CD4-positive, alpha-beta T cell (primary cell): ENCODE data around the gene PDLIM1. TPM values are rescaled to one million over a fixed set of nuclear protein-coding genes. Genes with fewer than 3 reads are reported as not detected.

ENCODE experiments used
- ATAC-seq: fragments of 200-7000 bp; cut with Tn5 transposase; one replicate; pipeline ENCODE4 v1.10.0; 2022; ENCODE audit warnings: mild to moderate bottlenecking; ENCODE audit not compliant: poor library complexity
- CTCF ChIA-PET: fragments of 350-600 bp; sonication (Branson Sonifier 250); formaldehyde crosslinking; loops from one replicate; lab custom pipeline; 2021; ENCODE audit warnings: antibody characterized with exemption, inconsistent platforms; lab: Charles Lee
- POLR2A ChIA-PET: fragments of 350-600 bp; sonication (Branson Sonifier 250); formaldehyde crosslinking; loops from one replicate; lab custom pipeline; 2021; ENCODE audit warnings: antibody characterized with exemption, inconsistent platforms; lab: Charles Lee
- DNase-seq, 14 experiments: peaks; one replicate each; pipeline ENCODE4 v3.0.0-alpha.2; 2013 to 2020; ENCODE audit warnings: mixed read lengths in 2 of 14
- H3K27ac ChIP-seq, 2 donors: one replicate each; pipeline versions ENCODE4 v1.5.1 to v1.7.0; 2013; ENCODE audit warnings: low read length in 2 of 2, low read depth in 1 of 2, mild to moderate bottlenecking in 1 of 2
- H3K27me3 ChIP-seq, 2 experiments: 1 replicate in 1 of 2; 2 replicates in 1 of 2; pipeline versions ENCODE4 v1.6.1 to v1.7.0; 2013; ENCODE audit warnings: low read length in 2 of 2, control low read depth in 1 of 2, mild to moderate bottlenecking in 1 of 2, moderate library complexity in 1 of 2; ENCODE audit not compliant: insufficient read depth in 2 of 2, control insufficient read depth in 1 of 2
- H3K36me3 ChIP-seq: one replicate; pipeline ENCODE4 v1.6.1; 2013; ENCODE audit warnings: low read length, control low read depth; ENCODE audit not compliant: insufficient read depth
- H3K4me1 ChIP-seq: one replicate; pipeline ENCODE4 v1.6.1; 2013; ENCODE audit warnings: low read length, control low read depth; ENCODE audit not compliant: insufficient read depth
- H3K4me3 ChIP-seq: one replicate; pipeline ENCODE4 v1.5.1; 2013; ENCODE audit warnings: mild to moderate bottlenecking, low read length, moderate library complexity
- H3K9me3 ChIP-seq, 2 experiments: 1 replicate in 1 of 2; 2 replicates in 1 of 2; pipeline versions ENCODE4 v1.6.1 to v1.7.0; 2013; ENCODE audit warnings: low read length in 2 of 2, mild to moderate bottlenecking in 2 of 2, control low read depth in 1 of 2, moderate library complexity in 1 of 2; ENCODE audit not compliant: control insufficient read depth in 1 of 2, insufficient read depth in 1 of 2
- H3K27ac Mint-ChIP-seq: one replicate; pipeline ENCODE4 v1.8.0; 2020; ENCODE audit warnings: mixed read lengths
- H3K27me3 Mint-ChIP-seq: one replicate; pipeline ENCODE4 v1.8.0; 2021; ENCODE audit warnings: mixed read lengths
- H3K36me3 Mint-ChIP-seq: one replicate; pipeline ENCODE4 v1.8.0; 2021; ENCODE audit warnings: low read depth, mixed read lengths
- H3K4me1 Mint-ChIP-seq: one replicate; pipeline ENCODE4 v1.8.0; 2021; ENCODE audit warnings: low read depth, mixed read lengths
- H3K4me3 Mint-ChIP-seq: one replicate; pipeline ENCODE4 v1.8.0; 2020; ENCODE audit warnings: mild to moderate bottlenecking, mixed read lengths
- H3K9me3 Mint-ChIP-seq: one replicate; pipeline ENCODE4 v1.8.0; 2020; ENCODE audit warnings: mixed read lengths
- intact Hi-C, 2 experiments: fragments of 100-400 bp; cut with DNase I in 1 of 2; cut with micrococcal nuclease in 1 of 2; formaldehyde crosslinking; loops; one replicate each; pipeline versions ENCODE4 v1.15.1 to v1.9.0; 2023 to 2025; cut with DNase I, micrococcal nuclease
- total RNA-seq, 174 experiments: library from RNA in 2 of 174; stranded (reverse) in 2 of 174; gene quantifications; one replicate each; pipeline ENCODE4 v1.2.3 and lab custom pipeline; 2021 to 2026
- TF ChIP-seq, protein P1 (sequence below): fragments of 200-600 bp; IDR thresholded peaks from one replicate; pipeline ENCODE4 v1.8.0; 2022; ENCODE audit warnings: antibody characterized with exemption, mild to moderate bottlenecking

Gene PDLIM1
- total RNA-seq, 2 experiments from 2014 or later: 0.41 to 0.75 TPM

- Histone ChIP-seq H3K4me3 (no peak overlapping the region), H3K27me3 (peaks cover 0 to 4% of the 10 kb centered on the region in 2 experiments), H3K9me3 (peaks cover 0 to 13% of the 10 kb centered on the region in 2 experiments), H3K36me3 (no peaks in the 10 kb centered on the region), H3K27ac (no peak overlapping the region), H3K4me1 (no peaks in the 10 kb centered on the region)
- TF ChIP-seq, protein P1, sequence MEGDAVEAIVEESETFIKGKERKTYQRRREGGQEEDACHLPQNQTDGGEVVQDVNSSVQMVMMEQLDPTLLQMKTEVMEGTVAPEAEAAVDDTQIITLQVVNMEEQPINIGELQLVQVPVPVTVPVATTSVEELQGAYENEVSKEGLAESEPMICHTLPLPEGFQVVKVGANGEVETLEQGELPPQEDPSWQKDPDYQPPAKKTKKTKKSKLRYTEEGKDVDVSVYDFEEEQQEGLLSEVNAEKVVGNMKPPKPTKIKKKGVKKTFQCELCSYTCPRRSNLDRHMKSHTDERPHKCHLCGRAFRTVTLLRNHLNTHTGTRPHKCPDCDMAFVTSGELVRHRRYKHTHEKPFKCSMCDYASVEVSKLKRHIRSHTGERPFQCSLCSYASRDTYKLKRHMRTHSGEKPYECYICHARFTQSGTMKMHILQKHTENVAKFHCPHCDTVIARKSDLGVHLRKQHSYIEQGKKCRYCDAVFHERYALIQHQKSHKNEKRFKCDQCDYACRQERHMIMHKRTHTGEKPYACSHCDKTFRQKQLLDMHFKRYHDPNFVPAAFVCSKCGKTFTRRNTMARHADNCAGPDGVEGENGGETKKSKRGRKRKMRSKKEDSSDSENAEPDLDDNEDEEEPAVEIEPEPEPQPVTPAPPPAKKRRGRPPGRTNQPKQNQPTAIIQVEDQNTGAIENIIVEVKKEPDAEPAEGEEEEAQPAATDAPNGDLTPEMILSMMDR: no peak
- Mint-ChIP-seq H3K36me3 (no peaks in the 10 kb centered on the region), H3K9me3 (no peaks in the 10 kb centered on the region), H3K27me3 (peaks cover 14% of the 10 kb centered on the region), H3K4me3 (no peak overlapping the region), H3K27ac (no peak overlapping the region), H3K4me1 (peaks cover 4% of the 10 kb centered on the region)
- intact Hi-C loops: no loop called here
- ChIA-PET CTCF (no interaction called here), POLR2A (no interaction called here)
- DNase-seq (no peak), ATAC-seq (no peak)
Measured at GRCh38 chr10:95188593-95188992, 102.2 kb downstream of the PDLIM1 start.

GRCh38 chr10:95187617-95188016, 103.2 kb downstream of the PDLIM1 start:
- ATAC-seq: no peak
- peaks cover 5% of the 10 kb centered on the region for H3K4me1 ChIP-seq
- Mint-ChIP-seq H3K4me1 (peaks cover 8% of the 10 kb centered on the region), H3K27ac (no peak overlapping the region), H3K9me3 (no peaks in the 10 kb centered on the region), H3K36me3 (no peaks in the 10 kb centered on the region), H3K4me3 (no peak overlapping the region), H3K27me3 (peaks cover 18% of the 10 kb centered on the region)
- TF ChIP-seq, protein P1: no peak
- ChIA-PET CTCF (no interaction called here), POLR2A (no interaction called here)
- intact Hi-C loops: no loop called here
- no peak overlapping the region for H3K4me3 ChIP-seq
- no peak overlapping the region for H3K27ac ChIP-seq
- DNase-seq: no peak
- H3K9me3 ChIP-seq: peaks cover 0 to 19% of the 10 kb centered on the region in 2 experiments
- no peaks in the 10 kb centered on the region for H3K36me3 ChIP-seq
- H3K27me3 ChIP-seq: peaks cover 0 to 4% of the 10 kb centered on the region in 2 experiments

Other genes with a start within 250 kb of the PDLIM1 start
- under 1 TPM; 0.28 to 0.30 TPM for gene CYP2C8, start 221.5 kb downstream of the PDLIM1 start, total RNA-seq
- gene ACSM6, start 96.8 kb downstream of the PDLIM1 start, total RNA-seq: not detected